Keratinocyte (primary cell): ENCODE data around the gene FBLIM1. TPM values are rescaled to one million over a fixed set of nuclear protein-coding genes. Genes with fewer than 3 reads are reported as not detected.

Source experiments
- DNase-seq: peaks from one replicate; pipeline ENCODE4 v3.0.0-alpha.2; 2011; ENCODE audit warnings: low read depth, missing footprints, low spot score
- FAIRE-seq: peaks from 2 replicates; lab custom pipeline; 2011; peaks lifted over from hg19 to GRCh38; lab: Jason Lieb, UNC
- H2AFZ ChIP-seq: 2 replicates; pipeline ENCODE4 v1.6.0; 2012; ENCODE audit warnings: low read length, control low read depth, inconsistent platforms; ENCODE audit not compliant: control insufficient read depth
- H3K27ac ChIP-seq: 2 replicates; pipeline ENCODE4 v1.5.1; 2011; ENCODE audit warnings: low read length; ENCODE audit not compliant: control insufficient read depth, insufficient read depth
- H3K27me3 ChIP-seq: 3 replicates; pipeline ENCODE4 v1.6.0; 2011; ENCODE audit warnings: low read length; ENCODE audit not compliant: control insufficient read depth, insufficient read depth; ENCODE audit errors: extremely low read depth
- H3K36me3 ChIP-seq, 2 experiments: 2 replicates in 1 of 2; 3 replicates in 1 of 2; pipeline ENCODE4 v1.5.1; 2011; ENCODE audit warnings: low read length in 2 of 2, mild to moderate bottlenecking in 1 of 2; ENCODE audit not compliant: control insufficient read depth in 2 of 2, insufficient read depth in 2 of 2; ENCODE audit errors: extremely low read depth in 1 of 2
- H3K4me1 ChIP-seq: 3 replicates; pipeline ENCODE4 v1.5.1; 2011; ENCODE audit warnings: low read length; ENCODE audit not compliant: control insufficient read depth, insufficient read depth; ENCODE audit errors: extremely low read depth
- H3K4me2 ChIP-seq: 3 replicates; pipeline ENCODE4 v1.6.0; 2011; ENCODE audit warnings: low read depth, low read length; ENCODE audit not compliant: control insufficient read depth, insufficient read depth; ENCODE audit errors: extremely low read depth
- H3K4me3 ChIP-seq, 3 experiments: fragments of 200-600 bp in 1 of 3; sonication (generic) in 1 of 3; 2 replicates in 2 of 3; 3 replicates in 1 of 3; pipeline ENCODE4 v1.5.1; 2011 to 2016; ENCODE audit warnings: low read length in 3 of 3, mild to moderate bottlenecking in 3 of 3, control low read depth in 2 of 3, inconsistent platforms in 1 of 3, low read depth in 1 of 3, mixed read lengths in 1 of 3, mixed run types in 1 of 3, moderate library complexity in 1 of 3; ENCODE audit not compliant: control insufficient read depth in 2 of 3, insufficient read depth in 2 of 3; ENCODE audit errors: extremely low read depth in 1 of 3
- H3K79me2 ChIP-seq: 2 replicates; pipeline ENCODE4 v1.6.0; 2012; ENCODE audit warnings: low read length; ENCODE audit not compliant: control insufficient read depth, insufficient read depth
- H3K9ac ChIP-seq: 3 replicates; pipeline ENCODE4 v1.6.0; 2011; ENCODE audit warnings: low read length; ENCODE audit not compliant: control insufficient read depth, insufficient read depth; ENCODE audit errors: extremely low read depth
- H3K9me1 ChIP-seq: 3 replicates; pipeline ENCODE4 v1.6.0; 2011; ENCODE audit warnings: low read length; ENCODE audit not compliant: control insufficient read depth, insufficient read depth; ENCODE audit errors: extremely low read depth
- H3K9me3 ChIP-seq: 2 replicates; pipeline ENCODE4 v1.5.1; 2012; ENCODE audit warnings: low read depth, low read length; ENCODE audit not compliant: control insufficient read depth
- H4K20me1 ChIP-seq: 3 replicates; pipeline ENCODE4 v1.6.0; 2011; ENCODE audit warnings: low read length; ENCODE audit not compliant: control insufficient read depth, insufficient read depth; ENCODE audit errors: extremely low read depth
- CTCF ChIP-seq, 3 experiments: IDR thresholded peaks in 1 of 3; conservative IDR thresholded peaks in 1 of 3; optimal IDR thresholded peaks in 1 of 3; 2 replicates in 2 of 3; 3 replicates in 1 of 3; pipeline versions ENCODE3 to v1.5.1; 2011; ENCODE audit warnings: low read length in 3 of 3, mild to moderate bottlenecking in 3 of 3, moderate library complexity in 2 of 3, control low read depth in 1 of 3, inconsistent platforms in 1 of 3; ENCODE audit not compliant: insufficient read depth in 2 of 3; ENCODE audit errors: extremely low read depth in 1 of 3
- EZH2 ChIP-seq: IDR thresholded peaks from one replicate; pipeline ENCODE4 v1.6.1; 2012; ENCODE audit warnings: inconsistent platforms, mild to moderate bottlenecking, low read length, moderate library complexity
- dilution Hi-C: fragments of 300-500 bp; cut with MboI; formaldehyde crosslinking; loops from one replicate; pipeline ENCODE4 v1.7.0; 2020; ENCODE audit warnings: low sequenced_read_pairs; ENCODE audit not compliant: extremely low pct_ligation_motif_present
- polyA plus RNA-seq, 5 experiments: library from polyadenylated mRNA; depleted of rRNA in 3 of 5; stranded (reverse) in 3 of 5; stranded (forward) in 1 of 5; unstranded in 1 of 5; fragments of >200 nt; gene quantifications; 1 replicate in 1 of 5; 2 replicates in 3 of 5; 3 replicates in 1 of 5; pipeline versions ENCODE4 v1.2.1 to v1.2.3, GENCODE V29; 2011 to 2012; ENCODE audit warnings: missing spikeins in 2 of 5, low read depth in 1 of 5, low replicate concordance in 1 of 5

FBLIM1 gene
- polyA plus RNA-seq, 1 donor (not counting 4 experiments of a cell fraction or from before 2014, with no cell fraction given): 144 TPM

DNA sequence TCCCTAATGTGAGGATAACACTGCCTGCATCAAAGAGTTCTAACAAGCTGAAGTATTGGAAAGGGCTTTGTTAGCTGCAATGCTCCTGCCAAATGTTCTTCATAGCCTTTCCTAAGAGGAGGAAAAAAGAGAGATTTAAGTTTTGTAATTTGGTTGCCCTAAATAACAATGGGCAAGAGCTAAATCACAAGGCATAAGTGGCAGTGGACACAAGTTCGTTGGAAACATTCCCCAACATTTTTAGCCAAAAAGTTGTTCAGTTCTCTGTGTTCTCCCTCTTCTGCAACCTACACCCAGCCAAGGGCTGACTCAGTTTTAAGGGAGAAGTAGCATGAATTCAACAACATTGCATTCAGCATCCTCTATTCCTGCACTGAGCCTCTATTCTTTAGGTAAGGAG is 51.5 kb downstream of the FBLIM1 start:
- H2AFZ ChIP-seq: no peak overlapping the region
- no peaks in the 10 kb centered on the region for H4K20me1 ChIP-seq
- no peak overlapping the region for H3K4me3 ChIP-seq
- no peaks in the 10 kb centered on the region for H3K9me1 ChIP-seq
- DNase-seq: no peak
- H3K36me3 ChIP-seq: no peaks in the 10 kb centered on the region
- H3K4me1 ChIP-seq: no peaks in the 10 kb centered on the region
- H3K9ac ChIP-seq: no peak overlapping the region
- no peaks in the 10 kb centered on the region for H3K9me3 ChIP-seq
- dilution Hi-C loops: no loop called here
- H3K79me2 ChIP-seq: no peaks in the 10 kb centered on the region
- H3K27me3 ChIP-seq: no peaks in the 10 kb centered on the region
- TF ChIP-seq EZH2 (no peak), CTCF (optimal IDR thresholded peaks at IDR 0.05 in 1 of 3, IDR thresholded peaks at IDR 0.05 in 1 of 3, conservative IDR thresholded peaks at IDR 0.05 in 1 of 3; ENCODE audit: extremely low read depth in 1 of 3, insufficient read depth in 2 of 3, low read length in 3 of 3) (no peak)
- H3K27ac ChIP-seq: no peak overlapping the region
- FAIRE-seq: no peak
- no peak overlapping the region for H3K4me2 ChIP-seq

GRCh38 chr1:15816674-15817073 is 58.1 kb downstream of the FBLIM1 start:
- dilution Hi-C loops: no loop called here
- Histone ChIP-seq H4K20me1 (no peaks in the 10 kb centered on the region), H3K9me3 (no peaks in the 10 kb centered on the region), H3K27me3 (no peaks in the 10 kb centered on the region), H3K79me2 (no peaks in the 10 kb centered on the region), H3K9ac (no peak overlapping the region), H3K4me3 (no peak overlapping the region), H2AFZ (no peak overlapping the region), H3K36me3 (no peaks in the 10 kb centered on the region), H3K27ac (no peak overlapping the region), H3K4me2 (peak overlapping the region; percentile 0), H3K4me1 (peaks cover 15% of the 10 kb centered on the region), H3K9me1 (no peaks in the 10 kb centered on the region)
- TF ChIP-seq EZH2: no peak
- TF ChIP-seq CTCF (optimal IDR thresholded peaks at IDR 0.05 in 1 of 3, IDR thresholded peaks at IDR 0.05 in 1 of 3, conservative IDR thresholded peaks at IDR 0.05 in 1 of 3; ENCODE audit: extremely low read depth in 1 of 3, insufficient read depth in 2 of 3, low read length in 3 of 3): no peak
- DNase-seq: no peak
- FAIRE-seq: peak; percentile 79
